ENCODE data around the gene UPF3A. TPM values are rescaled to one million over a fixed set of nuclear protein-coding genes. Genes with fewer than 3 reads are reported as not detected.

The UPF3A gene
- polyA plus RNA-seq (2013, experiment 1 of 2): 79.9 TPM
- polyA plus RNA-seq (2013, experiment 2 of 2): 78.4 TPM

GRCh38 chr13:114281351-114282040 lies at the start of gene UPF3A:
Gene UPF3A (plus strand): TSS chr13:114281601. CDS start chr13:114281640, 39 bp downstream.
- peak within 1 kb of the TSS; percentile 90 to 93 for H3K4me3 ChIP-seq (ENCODE audit: low read length in 2 of 2)
- no peak within 1 kb of the TSS for H2BK12ac ChIP-seq (ENCODE audit: low read length)
- peak within 1 kb of the TSS; percentile 19 for H2AK5ac ChIP-seq (ENCODE audit: low read depth, low read length)
- peak within 1 kb of the TSS; percentile 99 for H3K14ac ChIP-seq (ENCODE audit: low read length)
- no peaks in the 10 kb centered on the region for H3K9me3 ChIP-seq (replicated peaks in 1 of 2; ENCODE audit: control insufficient read depth in 2 of 2, insufficient read depth in 1 of 2, low read depth in 1 of 2, low read length in 2 of 2)
- H3K4ac ChIP-seq (ENCODE audit: low read length): no peak within 1 kb of the TSS
- DNase-seq (ENCODE audit: low spot score): peak; percentile 95
- no peak within 1 kb of the TSS for H4K91ac ChIP-seq (ENCODE audit: low read depth, low read length, poor library complexity)
- peaks cover 2% of the 10 kb centered on the region for H3K79me1 ChIP-seq (ENCODE audit: low read depth, low read length)
- peak within 1 kb of the TSS; percentile 100 for H3K18ac ChIP-seq (ENCODE audit: low read length)
- peak within 1 kb of the TSS; percentile 97 for H4K8ac ChIP-seq (ENCODE audit: low read depth, low read length)
- H2AFZ ChIP-seq (ENCODE audit: low read length): peak within 1 kb of the TSS; percentile 100
- H3K4me1 ChIP-seq (ENCODE audit: control insufficient read depth in 2 of 2, insufficient read depth in 1 of 2, low read depth in 1 of 2, low read length in 2 of 2): peaks cover 0 to 6% of the 10 kb centered on the region in 2 donors
- peak within 1 kb of the TSS; percentile 30 for H2BK15ac ChIP-seq (ENCODE audit: low read length)
- H3K36me3 ChIP-seq (replicated peaks in 1 of 2; ENCODE audit: control insufficient read depth in 2 of 2, insufficient read depth in 2 of 2, low read length in 2 of 2): peaks cover 7 to 53% of the 10 kb centered on the region in 2 donors
- H3K4me2 ChIP-seq (ENCODE audit: insufficient read depth, low read length, poor library complexity, severe bottlenecking): peak within 1 kb of the TSS; percentile 80
- H3K27ac ChIP-seq (replicated peaks; ENCODE audit: low read length): peak within 1 kb of the TSS; percentile 100
- no CpG with 5 or more reads among the region's 89 CpGs for WGBS, 2 donors (ENCODE audit: extremely low coverage in 2 of 2, insufficient read length in 2 of 2, insufficient replicate concordance in 1 of 2)
- peak within 1 kb of the TSS; percentile 100 for H3K23ac ChIP-seq (ENCODE audit: low read depth, low read length, poor library complexity)
- no peaks in the 10 kb centered on the region for H3K27me3 ChIP-seq (ENCODE audit: control insufficient read depth in 3 of 3, insufficient read depth in 3 of 3, low read depth in 1 of 3, low read length in 3 of 3)
- peak within 1 kb of the TSS; percentile 86 for H3K9ac ChIP-seq (ENCODE audit: low read depth, low read length, poor library complexity)
- H2BK120ac ChIP-seq (ENCODE audit: low read depth, low read length): peak within 1 kb of the TSS; percentile 31
- peak within 1 kb of the TSS; percentile 96 for H2BK5ac ChIP-seq (ENCODE audit: low read length)

DNA sequence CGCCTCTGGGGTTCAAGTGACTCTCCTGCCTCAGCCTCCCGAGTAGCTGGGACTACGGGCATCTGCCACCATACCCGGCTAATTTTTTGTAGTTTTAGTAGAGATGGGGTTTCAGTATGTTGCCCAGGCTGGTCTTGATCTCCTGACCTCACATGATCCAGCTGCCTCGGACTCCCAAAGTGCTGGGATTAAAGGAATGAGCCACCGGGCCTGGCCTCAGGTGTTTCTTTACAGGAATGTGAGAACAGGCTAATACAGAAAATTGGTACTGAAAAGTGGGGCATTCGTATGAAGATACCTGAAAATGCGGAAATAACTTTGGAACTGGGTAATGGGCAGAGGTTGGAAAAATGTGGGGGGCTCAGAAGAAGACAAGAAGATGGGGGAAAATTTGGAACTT lies 49.5 kb upstream of the UPF3A start:
- Histone ChIP-seq H2AFZ (ENCODE audit: low read length) (no peak overlapping the region), H4K8ac (ENCODE audit: low read depth, low read length) (no peak overlapping the region), H3K79me1 (ENCODE audit: low read depth, low read length) (peaks cover 8% of the 10 kb centered on the region), H3K4me2 (ENCODE audit: insufficient read depth, low read length, poor library complexity, severe bottlenecking) (no peak overlapping the region), H3K27ac (replicated peaks; ENCODE audit: low read length) (no peak overlapping the region), H2BK5ac (ENCODE audit: low read length) (no peak overlapping the region), H3K4me3 (ENCODE audit: low read length in 2 of 2) (no peak overlapping the region), H4K91ac (ENCODE audit: low read depth, low read length, poor library complexity) (no peak overlapping the region), H3K36me3 (replicated peaks in 1 of 2; ENCODE audit: control insufficient read depth in 2 of 2, insufficient read depth in 2 of 2, low read length in 2 of 2) (peaks cover 3 to 13% of the 10 kb centered on the region in 2 donors), H2BK120ac (ENCODE audit: low read depth, low read length) (no peak overlapping the region), H3K9ac (ENCODE audit: low read depth, low read length, poor library complexity) (no peak overlapping the region), H3K23ac (ENCODE audit: low read depth, low read length, poor library complexity) (no peak overlapping the region), H3K9me3 (replicated peaks in 1 of 2; ENCODE audit: control insufficient read depth in 2 of 2, insufficient read depth in 1 of 2, low read depth in 1 of 2, low read length in 2 of 2) (no peaks in the 10 kb centered on the region), H3K14ac (ENCODE audit: low read length) (no peak overlapping the region), H3K4me1 (ENCODE audit: control insufficient read depth in 2 of 2, insufficient read depth in 1 of 2, low read depth in 1 of 2, low read length in 2 of 2) (peaks cover 6 to 16% of the 10 kb centered on the region in 2 donors), H3K18ac (ENCODE audit: low read length) (no peak overlapping the region), H2BK15ac (ENCODE audit: low read length) (no peak overlapping the region), H3K27me3 (ENCODE audit: control insufficient read depth in 3 of 3, insufficient read depth in 3 of 3, low read depth in 1 of 3, low read length in 3 of 3) (peaks cover 0 to 11% (median 6%) of the 10 kb centered on the region in 3 experiments), H3K4ac (ENCODE audit: low read length) (no peak overlapping the region), H2AK5ac (ENCODE audit: low read depth, low read length) (no peak overlapping the region), H2BK12ac (ENCODE audit: low read length) (no peak overlapping the region)
- DNase-seq (ENCODE audit: low spot score): no peak
- no CpG with 5 or more reads among the region's 8 CpGs for WGBS, 2 donors (ENCODE audit: extremely low coverage in 2 of 2, insufficient read length in 2 of 2, insufficient replicate concordance in 1 of 2)

GRCh38 chr13:114234266-114234644 lies 47.1 kb upstream of the UPF3A start:
- WGBS, 2 donors (ENCODE audit: extremely low coverage in 2 of 2, insufficient read length in 2 of 2, insufficient replicate concordance in 1 of 2): no CpG with 5 or more reads among the region's 4 CpGs
- H2BK15ac ChIP-seq (ENCODE audit: low read length): no peak overlapping the region
- peaks cover 8% of the 10 kb centered on the region for H3K79me1 ChIP-seq (ENCODE audit: low read depth, low read length)
- H3K36me3 ChIP-seq (replicated peaks in 1 of 2; ENCODE audit: control insufficient read depth in 2 of 2, insufficient read depth in 2 of 2, low read length in 2 of 2): peaks cover 15 to 36% of the 10 kb centered on the region in 2 donors
- peak overlapping the region; percentile 97 for H2AFZ ChIP-seq (ENCODE audit: low read length)
- peak overlapping the region; percentile 87 for H2BK5ac ChIP-seq (ENCODE audit: low read length)
- no peak overlapping the region for H4K91ac ChIP-seq (ENCODE audit: low read depth, low read length, poor library complexity)
- peak overlapping the region in 1 of 2 donors; percentile 93 for H3K4me3 ChIP-seq (ENCODE audit: low read length in 2 of 2)
- H3K4me1 ChIP-seq (ENCODE audit: control insufficient read depth in 2 of 2, insufficient read depth in 1 of 2, low read depth in 1 of 2, low read length in 2 of 2): peaks cover 6 to 14% of the 10 kb centered on the region in 2 donors
- no peak overlapping the region for H2BK120ac ChIP-seq (ENCODE audit: low read depth, low read length)
- no peak overlapping the region for H4K8ac ChIP-seq (ENCODE audit: low read depth, low read length)
- no peak overlapping the region for H3K27ac ChIP-seq (replicated peaks; ENCODE audit: low read length)
- no peak overlapping the region for H3K23ac ChIP-seq (ENCODE audit: low read depth, low read length, poor library complexity)
- H3K4ac ChIP-seq (ENCODE audit: low read length): no peak overlapping the region
- peak overlapping the region; percentile 83 for H3K18ac ChIP-seq (ENCODE audit: low read length)
- H2BK12ac ChIP-seq (ENCODE audit: low read length): no peak overlapping the region
- peak overlapping the region; percentile 45 for H3K4me2 ChIP-seq (ENCODE audit: insufficient read depth, low read length, poor library complexity, severe bottlenecking)
- no peaks in the 10 kb centered on the region for H3K9me3 ChIP-seq (replicated peaks in 1 of 2; ENCODE audit: control insufficient read depth in 2 of 2, insufficient read depth in 1 of 2, low read depth in 1 of 2, low read length in 2 of 2)
- H3K9ac ChIP-seq (ENCODE audit: low read depth, low read length, poor library complexity): no peak overlapping the region
- H3K14ac ChIP-seq (ENCODE audit: low read length): no peak overlapping the region
- no peak for DNase-seq (ENCODE audit: low spot score)
- H3K27me3 ChIP-seq (ENCODE audit: control insufficient read depth in 3 of 3, insufficient read depth in 3 of 3, low read depth in 1 of 3, low read length in 3 of 3): peaks cover 0 to 5% (median 3%) of the 10 kb centered on the region in 3 experiments
- no peak overlapping the region for H2AK5ac ChIP-seq (ENCODE audit: low read depth, low read length)

DNA sequence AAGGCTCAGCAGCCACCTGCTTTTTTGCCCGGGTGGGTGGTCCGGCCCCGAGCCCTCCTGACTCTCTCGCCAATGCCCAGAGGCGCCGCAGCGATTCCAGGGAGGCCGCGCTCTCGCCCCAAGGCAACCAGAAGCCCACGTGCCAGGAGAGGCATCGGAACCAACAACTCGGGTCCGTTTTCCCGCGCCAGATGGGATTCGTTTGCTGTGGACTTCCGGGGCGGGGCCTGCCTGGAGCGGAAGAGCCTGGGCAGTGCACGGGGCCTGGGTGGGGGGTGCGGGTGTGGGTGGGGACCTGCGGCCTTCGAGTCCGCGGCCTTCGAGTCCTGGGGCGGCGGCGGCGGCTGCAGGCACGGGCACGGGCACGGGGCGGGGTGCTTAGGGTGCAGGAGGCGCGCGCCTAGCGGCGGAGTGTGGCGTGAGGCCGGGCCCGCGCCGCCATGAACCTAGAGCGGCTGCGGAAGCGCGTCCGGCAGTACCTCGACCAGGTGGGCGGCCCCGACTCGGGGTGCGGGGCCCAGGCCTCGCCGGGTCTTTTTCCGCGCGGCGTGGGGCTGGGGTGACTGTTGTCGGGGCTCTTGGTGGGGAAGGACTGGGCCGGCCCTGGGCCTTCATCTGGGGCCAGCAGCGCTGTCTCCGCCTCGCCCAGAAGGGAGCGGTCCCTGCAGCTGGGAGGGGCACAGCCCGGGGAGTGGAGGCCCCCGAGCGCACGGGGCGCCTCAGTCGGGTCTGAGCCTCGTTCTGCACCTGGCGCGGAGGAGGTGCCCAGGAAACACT lies 46.6 kb upstream of the UPF3A start, which contains the start of gene CDC16:
TSS of gene CDC16 (plus strand) at position 253 of the 777 bp plus-strand sequence. CDS start at position 441, 188 bp downstream.
- H2AFZ ChIP-seq (ENCODE audit: low read length): peak within 1 kb of the TSS; percentile 97
- peak within 1 kb of the TSS; percentile 92 for H2AK5ac ChIP-seq (ENCODE audit: low read depth, low read length)
- no peak within 1 kb of the TSS for H4K91ac ChIP-seq (ENCODE audit: low read depth, low read length, poor library complexity)
- H2BK120ac ChIP-seq (ENCODE audit: low read depth, low read length): no peak within 1 kb of the TSS
- peak within 1 kb of the TSS; percentile 93 for H3K9ac ChIP-seq (ENCODE audit: low read depth, low read length, poor library complexity)
- H4K8ac ChIP-seq (ENCODE audit: low read depth, low read length): peak within 1 kb of the TSS; percentile 17
- peak within 1 kb of the TSS; percentile 39 for H3K27ac ChIP-seq (replicated peaks; ENCODE audit: low read length)
- no peak within 1 kb of the TSS for H2BK12ac ChIP-seq (ENCODE audit: low read length)
- peaks cover 8% of the 10 kb centered on the region for H3K79me1 ChIP-seq (ENCODE audit: low read depth, low read length)
- no peak within 1 kb of the TSS for H2BK15ac ChIP-seq (ENCODE audit: low read length)
- H3K4me3 ChIP-seq (ENCODE audit: low read length in 2 of 2): peak within 1 kb of the TSS; percentile 93 to 96
- peaks cover 18 to 42% of the 10 kb centered on the region in 2 donors for H3K36me3 ChIP-seq (replicated peaks in 1 of 2; ENCODE audit: control insufficient read depth in 2 of 2, insufficient read depth in 2 of 2, low read length in 2 of 2)
- H3K18ac ChIP-seq (ENCODE audit: low read length): peak within 1 kb of the TSS; percentile 96
- H3K4me2 ChIP-seq (ENCODE audit: insufficient read depth, low read length, poor library complexity, severe bottlenecking): peak within 1 kb of the TSS; percentile 86
- peaks cover 0 to 5% (median 3%) of the 10 kb centered on the region in 3 experiments for H3K27me3 ChIP-seq (ENCODE audit: control insufficient read depth in 3 of 3, insufficient read depth in 3 of 3, low read depth in 1 of 3, low read length in 3 of 3)
- WGBS, 2 donors (ENCODE audit: extremely low coverage in 2 of 2, insufficient read length in 2 of 2, insufficient replicate concordance in 1 of 2): no CpG with 5 or more reads among the region's 76 CpGs
- peak within 1 kb of the TSS; percentile 76 for H3K4ac ChIP-seq (ENCODE audit: low read length)
- peak within 1 kb of the TSS; percentile 99 for H3K23ac ChIP-seq (ENCODE audit: low read depth, low read length, poor library complexity)
- H3K9me3 ChIP-seq (replicated peaks in 1 of 2; ENCODE audit: control insufficient read depth in 2 of 2, insufficient read depth in 1 of 2, low read depth in 1 of 2, low read length in 2 of 2): no peaks in the 10 kb centered on the region
- H3K14ac ChIP-seq (ENCODE audit: low read length): peak within 1 kb of the TSS; percentile 71
- peak; percentile 71 for DNase-seq (ENCODE audit: low spot score)
- peak within 1 kb of the TSS; percentile 87 for H2BK5ac ChIP-seq (ENCODE audit: low read length)
- peaks cover 6 to 11% of the 10 kb centered on the region in 2 donors for H3K4me1 ChIP-seq (ENCODE audit: control insufficient read depth in 2 of 2, insufficient read depth in 1 of 2, low read depth in 1 of 2, low read length in 2 of 2)
